ENCODE measurements around the gene TEKT2.

Gene TEKT2

GRCh38 chr1:36095760-36096405, 12.0 kb downstream of the TEKT2 start:
- no peak overlapping the region for H2AFZ ChIP-seq (ENCODE audit: low read depth, low read length, severe bottlenecking)
- no peak overlapping the region for H3K9ac ChIP-seq (ENCODE audit: low read length)
- no peaks in the 10 kb centered on the region for H3F3A ChIP-seq (ENCODE audit: insufficient read depth)
- no peaks in the 10 kb centered on the region for H3K9me3 ChIP-seq (ENCODE audit: insufficient read depth, low read length)
- H3K27me3 ChIP-seq (ENCODE audit: low read length) = no peaks in the 10 kb centered on the region
- no peak overlapping the region for H3K4me2 ChIP-seq (ENCODE audit: low read depth, low read length, poor library complexity, severe bottlenecking)
- TF ChIP-seq EZH2phosphoT487 (conservative IDR thresholded peaks at IDR 0.05; ENCODE audit: low read length) (no peak), CTCF (IDR thresholded peaks at IDR 0.05; ENCODE audit: insufficient read depth, low read length, poor library complexity, severe bottlenecking) (no peak)
- H3K4me3 ChIP-seq (ENCODE audit: insufficient read depth, low read length, poor library complexity, severe bottlenecking) = no peak overlapping the region
- no peak overlapping the region for H3K27ac ChIP-seq (ENCODE audit: low read depth, low read length)
- no peaks in the 10 kb centered on the region for H3K9me2 ChIP-seq (replicated peaks; ENCODE audit: insufficient read depth, low read length)
- H3K36me3 ChIP-seq (ENCODE audit: low read length) = no peaks in the 10 kb centered on the region
- no peaks in the 10 kb centered on the region for H4K20me1 ChIP-seq (ENCODE audit: low read depth, low read length)
- no peaks in the 10 kb centered on the region for H3K79me2 ChIP-seq (ENCODE audit: insufficient read depth, low read length)

GRCh38 chr1:36096500-36097432, 12.9 kb downstream of the TEKT2 start:
- Histone ChIP-seq H3K9me2 (replicated peaks; ENCODE audit: insufficient read depth, low read length) (no peaks in the 10 kb centered on the region), H3K9me3 (ENCODE audit: insufficient read depth, low read length) (no peaks in the 10 kb centered on the region), H3K9ac (ENCODE audit: low read length) (no peak overlapping the region), H3K36me3 (ENCODE audit: low read length) (no peaks in the 10 kb centered on the region), H2AFZ (ENCODE audit: low read depth, low read length, severe bottlenecking) (no peak overlapping the region), H3K27me3 (ENCODE audit: low read length) (no peaks in the 10 kb centered on the region), H4K20me1 (ENCODE audit: low read depth, low read length) (no peaks in the 10 kb centered on the region), H3K27ac (ENCODE audit: low read depth, low read length) (no peak overlapping the region), H3K4me3 (ENCODE audit: insufficient read depth, low read length, poor library complexity, severe bottlenecking) (no peak overlapping the region), H3F3A (ENCODE audit: insufficient read depth) (no peaks in the 10 kb centered on the region), H3K4me2 (ENCODE audit: low read depth, low read length, poor library complexity, severe bottlenecking) (no peak overlapping the region), H3K79me2 (ENCODE audit: insufficient read depth, low read length) (no peaks in the 10 kb centered on the region)
- no peak for TF ChIP-seq CTCF (IDR thresholded peaks at IDR 0.05; ENCODE audit: insufficient read depth, low read length, poor library complexity, severe bottlenecking)
- no peak for TF ChIP-seq EZH2phosphoT487 (conservative IDR thresholded peaks at IDR 0.05; ENCODE audit: low read length)

- no peaks in the 10 kb centered on the region for H3K36me3 ChIP-seq (ENCODE audit: low read length)
- no peaks in the 10 kb centered on the region for H3F3A ChIP-seq (ENCODE audit: insufficient read depth)
- H3K4me3 ChIP-seq (ENCODE audit: insufficient read depth, low read length, poor library complexity, severe bottlenecking) = no peak overlapping the region
- TF ChIP-seq CTCF (IDR thresholded peaks at IDR 0.05; ENCODE audit: insufficient read depth, low read length, poor library complexity, severe bottlenecking) (no peak), EZH2phosphoT487 (conservative IDR thresholded peaks at IDR 0.05; ENCODE audit: low read length) (no peak)
- no peaks in the 10 kb centered on the region for H3K9me3 ChIP-seq (ENCODE audit: insufficient read depth, low read length)
- no peaks in the 10 kb centered on the region for H3K9me2 ChIP-seq (replicated peaks; ENCODE audit: insufficient read depth, low read length)
- H3K27ac ChIP-seq (ENCODE audit: low read depth, low read length) = no peak overlapping the region
- H3K79me2 ChIP-seq (ENCODE audit: insufficient read depth, low read length) = no peaks in the 10 kb centered on the region
- no peaks in the 10 kb centered on the region for H3K27me3 ChIP-seq (ENCODE audit: low read length)
- H3K4me2 ChIP-seq (ENCODE audit: low read depth, low read length, poor library complexity, severe bottlenecking) = no peak overlapping the region
- no peaks in the 10 kb centered on the region for H4K20me1 ChIP-seq (ENCODE audit: low read depth, low read length)
- no peak overlapping the region for H2AFZ ChIP-seq (ENCODE audit: low read depth, low read length, severe bottlenecking)
- H3K9ac ChIP-seq (ENCODE audit: low read length) = no peak overlapping the region
Observed at GRCh38 chr1:36097693-36098585, 14.0 kb downstream of the TEKT2 start.

All from SU-DHL-6 (cell line).